Measurements from ENCODE around the gene MYPOP.

MYPOP gene

GRCh38 chr19:45879055-45879454 lies 23.4 kb downstream of the MYPOP start:
- TF ChIP-seq GLIS2 (tag by site-specific recombination; IDR thresholded peaks at IDR 0.05) (no peak), ZNF214 (tag by site-specific recombination; IDR thresholded peaks at IDR 0.05; ENCODE audit: borderline replicate concordance) (no peak), EGR2 (tag by site-specific recombination; IDR thresholded peaks at IDR 0.05; ENCODE audit: low read depth) (peak; percentile 52), ZFHX2 (tag by site-specific recombination; conservative IDR thresholded peaks at IDR 0.05) (peak; percentile 58; the same call in 1 of the 2 replicates)
- no peaks in the 10 kb centered on the region for H3K9me3 ChIP-seq (ENCODE audit: control insufficient read depth, insufficient read depth, low read depth, low read length)
- no peak overlapping the region for H3K4me3 ChIP-seq (ENCODE audit: low read depth, low read length)
- peaks cover 0 to 4% of the 10 kb centered on the region in 2 experiments; a peak in 1 of 3 replicates for H3K36me3 ChIP-seq (ENCODE audit: control insufficient read depth in 2 of 2, insufficient read depth in 1 of 2, low read length in 2 of 2)
- ChIA-PET POLR2A (interaction anchor here (1.6 to 4.4 kb wide), 2 partner anchors 15 to 62 kb away, joined by 4 to 39 read pairs; partner anchors contain the start of genes FOXA3 and SYMPK), CTCF (interaction anchor here (0.6 to 8.8 kb wide), 3 partner anchors 14 to 186 kb away, joined by 3 to 91 read pairs (median 55); partner anchors contain the start of genes FOXA3, QPCTL and SYMPK)
- H3K27ac ChIP-seq (ENCODE audit: extremely low read depth, low read depth, low read length) = no peak overlapping the region
- peaks cover 11% of the 10 kb centered on the region for H3K4me1 ChIP-seq (ENCODE audit: control insufficient read depth, insufficient read depth, low read length)

DNA sequence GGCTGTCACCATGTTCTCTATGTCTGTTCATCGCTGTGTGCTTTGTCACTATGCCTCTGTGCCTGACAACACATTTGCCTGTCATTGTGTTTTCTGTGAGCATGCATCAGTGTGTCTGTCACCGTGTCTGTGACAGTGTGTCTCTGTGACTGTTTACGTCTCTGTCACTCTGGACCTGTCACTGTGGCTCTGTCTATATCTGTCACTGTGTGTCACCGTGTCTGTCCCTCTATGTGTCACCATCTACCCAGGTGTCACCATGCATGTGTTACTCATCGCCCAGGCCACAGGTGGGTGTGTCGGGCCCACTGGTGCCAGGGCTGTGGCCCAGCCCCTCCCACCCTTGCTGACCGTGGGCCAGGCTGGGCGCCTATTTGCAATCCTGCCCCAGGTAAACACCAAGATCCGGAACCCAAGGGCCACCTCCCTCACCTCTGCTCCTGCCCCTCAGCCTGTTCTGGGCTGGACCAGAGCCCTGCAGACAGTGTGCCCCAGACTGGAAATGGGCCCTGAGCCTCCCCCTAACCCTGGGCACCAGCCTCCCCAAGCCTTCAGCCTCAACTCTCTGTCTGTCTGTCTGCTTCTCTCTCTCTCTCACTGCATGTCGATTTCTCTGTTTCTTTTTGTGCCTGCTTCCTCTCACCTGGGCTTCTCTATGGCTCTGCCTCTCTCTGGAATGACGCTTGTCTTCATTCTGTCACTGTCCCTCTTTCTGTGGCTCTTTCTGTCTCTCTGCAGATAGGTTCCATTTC lies 24.2 kb downstream of the MYPOP start:
- Histone ChIP-seq H3K36me3 (ENCODE audit: control insufficient read depth in 2 of 2, insufficient read depth in 1 of 2, low read length in 2 of 2) (no peaks in the 10 kb centered on the region), H3K27ac (ENCODE audit: extremely low read depth, low read depth, low read length) (no peak overlapping the region), H3K9me3 (ENCODE audit: control insufficient read depth, insufficient read depth, low read depth, low read length) (no peaks in the 10 kb centered on the region), H3K4me1 (ENCODE audit: control insufficient read depth, insufficient read depth, low read length) (peaks cover 6% of the 10 kb centered on the region; the same call in 1 of the 2 replicates), H3K4me3 (ENCODE audit: low read depth, low read length) (no peak overlapping the region)
- CTCF ChIA-PET = interaction anchor here (6.0 to 8.8 kb wide), 2 partner anchors 13 to 61 kb away, joined by 55 to 91 read pairs; partner anchors contain the start of genes FOXA3 and SYMPK
- no peak for TF ChIP-seq ZNF544 (tag by site-specific recombination; IDR thresholded peaks at IDR 0.05)
- 0 out of 2 replicates have a peak, but pooled peaks have one; percentile 14 for TF ChIP-seq KLF9 (tag by site-specific recombination; IDR thresholded peaks at IDR 0.05; ENCODE audit: low read depth)
- TF ChIP-seq ZNF624 (tag by site-specific recombination; IDR thresholded peaks at IDR 0.05) = no peak
- 0 out of 2 replicates have a peak, but pooled peaks have one; percentile 16 for TF ChIP-seq ZFHX2 (tag by site-specific recombination; conservative IDR thresholded peaks at IDR 0.05)
- TF ChIP-seq ZNF560 (tag by site-specific recombination; IDR thresholded peaks at IDR 0.05; ENCODE audit: borderline replicate concordance) = no peak
- no peak for TF ChIP-seq ZNF24 (tag by site-specific recombination; IDR thresholded peaks at IDR 0.05)
- TF ChIP-seq, protein P1, sequence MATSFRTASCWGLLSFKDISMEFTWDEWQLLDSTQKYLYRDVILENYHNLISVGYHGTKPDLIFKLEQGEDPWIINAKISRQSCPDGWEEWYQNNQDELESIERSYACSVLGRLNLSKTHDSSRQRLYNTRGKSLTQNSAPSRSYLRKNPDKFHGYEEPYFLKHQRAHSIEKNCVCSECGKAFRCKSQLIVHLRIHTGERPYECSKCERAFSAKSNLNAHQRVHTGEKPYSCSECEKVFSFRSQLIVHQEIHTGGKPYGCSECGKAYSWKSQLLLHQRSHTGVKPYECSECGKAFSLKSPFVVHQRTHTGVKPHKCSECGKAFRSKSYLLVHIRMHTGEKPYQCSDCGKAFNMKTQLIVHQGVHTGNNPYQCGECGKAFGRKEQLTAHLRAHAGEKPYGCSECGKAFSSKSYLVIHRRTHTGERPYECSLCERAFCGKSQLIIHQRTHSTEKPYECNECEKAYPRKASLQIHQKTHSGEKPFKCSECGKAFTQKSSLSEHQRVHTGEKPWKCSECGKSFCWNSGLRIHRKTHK (tag by site-specific recombination; IDR thresholded peaks at IDR 0.05) = no peak
- TF ChIP-seq ZNF530 (tag by site-specific recombination; IDR thresholded peaks at IDR 0.05; ENCODE audit: low read depth) = no peak
- no peak for TF ChIP-seq ZNF214 (tag by site-specific recombination; IDR thresholded peaks at IDR 0.05; ENCODE audit: borderline replicate concordance)
- no peak for TF ChIP-seq ZSCAN16 (tag by site-specific recombination; IDR thresholded peaks at IDR 0.05)
- peak; percentile 39; the same call in 1 of the 2 replicates for TF ChIP-seq PRDM1 (tag by site-specific recombination; IDR thresholded peaks at IDR 0.05)
- no peak for TF ChIP-seq ZNF768 (tag by site-specific recombination; IDR thresholded peaks at IDR 0.05)
- TF ChIP-seq SP2 (tag by site-specific recombination; IDR thresholded peaks at IDR 0.05) = no peak
- TF ChIP-seq, protein P2, sequence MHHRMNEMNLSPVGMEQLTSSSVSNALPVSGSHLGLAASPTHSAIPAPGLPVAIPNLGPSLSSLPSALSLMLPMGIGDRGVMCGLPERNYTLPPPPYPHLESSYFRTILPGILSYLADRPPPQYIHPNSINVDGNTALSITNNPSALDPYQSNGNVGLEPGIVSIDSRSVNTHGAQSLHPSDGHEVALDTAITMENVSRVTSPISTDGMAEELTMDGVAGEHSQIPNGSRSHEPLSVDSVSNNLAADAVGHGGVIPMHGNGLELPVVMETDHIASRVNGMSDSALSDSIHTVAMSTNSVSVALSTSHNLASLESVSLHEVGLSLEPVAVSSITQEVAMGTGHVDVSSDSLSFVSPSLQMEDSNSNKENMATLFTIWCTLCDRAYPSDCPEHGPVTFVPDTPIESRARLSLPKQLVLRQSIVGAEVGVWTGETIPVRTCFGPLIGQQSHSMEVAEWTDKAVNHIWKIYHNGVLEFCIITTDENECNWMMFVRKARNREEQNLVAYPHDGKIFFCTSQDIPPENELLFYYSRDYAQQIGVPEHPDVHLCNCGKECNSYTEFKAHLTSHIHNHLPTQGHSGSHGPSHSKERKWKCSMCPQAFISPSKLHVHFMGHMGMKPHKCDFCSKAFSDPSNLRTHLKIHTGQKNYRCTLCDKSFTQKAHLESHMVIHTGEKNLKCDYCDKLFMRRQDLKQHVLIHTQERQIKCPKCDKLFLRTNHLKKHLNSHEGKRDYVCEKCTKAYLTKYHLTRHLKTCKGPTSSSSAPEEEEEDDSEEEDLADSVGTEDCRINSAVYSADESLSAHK (tag by site-specific recombination; IDR thresholded peaks at IDR 0.05) = no peak
- no peak for TF ChIP-seq ZNF571 (tag by site-specific recombination; IDR thresholded peaks at IDR 0.05)
- no peak for TF ChIP-seq ZNF701 (tag by site-specific recombination; IDR thresholded peaks at IDR 0.05)
- 0 out of 2 replicates have a peak, but pooled peaks have one; percentile 33 for TF ChIP-seq ZNF366 (tag by site-specific recombination; conservative IDR thresholded peaks at IDR 0.05)
- TF ChIP-seq ZSCAN18 (tag by site-specific recombination; IDR thresholded peaks at IDR 0.05) = no peak
- no peak for TF ChIP-seq GFI1B (tag by site-specific recombination; IDR thresholded peaks at IDR 0.05)
- TF ChIP-seq, protein P3, sequence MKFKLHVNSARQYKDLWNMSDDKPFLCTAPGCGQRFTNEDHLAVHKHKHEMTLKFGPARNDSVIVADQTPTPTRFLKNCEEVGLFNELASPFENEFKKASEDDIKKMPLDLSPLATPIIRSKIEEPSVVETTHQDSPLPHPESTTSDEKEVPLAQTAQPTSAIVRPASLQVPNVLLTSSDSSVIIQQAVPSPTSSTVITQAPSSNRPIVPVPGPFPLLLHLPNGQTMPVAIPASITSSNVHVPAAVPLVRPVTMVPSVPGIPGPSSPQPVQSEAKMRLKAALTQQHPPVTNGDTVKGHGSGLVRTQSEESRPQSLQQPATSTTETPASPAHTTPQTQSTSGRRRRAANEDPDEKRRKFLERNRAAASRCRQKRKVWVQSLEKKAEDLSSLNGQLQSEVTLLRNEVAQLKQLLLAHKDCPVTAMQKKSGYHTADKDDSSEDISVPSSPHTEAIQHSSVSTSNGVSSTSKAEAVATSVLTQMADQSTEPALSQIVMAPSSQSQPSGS (tag by site-specific recombination; IDR thresholded peaks at IDR 0.05; ENCODE audit: low read depth) = no peak
- TF ChIP-seq ZNF404 (tag by site-specific recombination; IDR thresholded peaks at IDR 0.05) = no peak
- TF ChIP-seq ZNF555 (tag by site-specific recombination; conservative IDR thresholded peaks at IDR 0.05) = no peak
- TF ChIP-seq ZIC2 (tag by site-specific recombination; IDR thresholded peaks at IDR 0.05) = no peak
- TF ChIP-seq SCRT2 (tag by site-specific recombination; IDR thresholded peaks at IDR 0.05) = peak; percentile 83
- TF ChIP-seq ZNF202 (tag by site-specific recombination; IDR thresholded peaks at IDR 0.05; ENCODE audit: borderline replicate concordance) = no peak
- POLR2A ChIA-PET = no interaction called here
